Muscle layer of duodenum (tissue), 2 donors: ENCODE results near the gene MRPS18B.

ENCODE experiments used
- H3K27ac ChIP-seq: one replicate; pipeline ENCODE4 v1.7.0; 2013; ENCODE audit warnings: mild to moderate bottlenecking, low read length
- H3K27me3 ChIP-seq: one replicate; pipeline ENCODE4 v1.7.0; 2013; ENCODE audit warnings: low read depth, mild to moderate bottlenecking, control low read depth, low read length
- H3K36me3 ChIP-seq, 2 donors: one replicate each; pipeline ENCODE4 v1.7.0; 2013; ENCODE audit warnings: low read length in 2 of 2, control low read depth in 1 of 2, mild to moderate bottlenecking in 1 of 2; ENCODE audit not compliant: insufficient read depth in 2 of 2, control insufficient read depth in 1 of 2
- H3K4me1 ChIP-seq, 2 donors: one replicate each; pipeline ENCODE4 v1.7.0; 2013; ENCODE audit warnings: low read length in 2 of 2, mild to moderate bottlenecking in 2 of 2, control low read depth in 1 of 2, moderate library complexity in 1 of 2; ENCODE audit not compliant: insufficient read depth in 2 of 2, control insufficient read depth in 1 of 2
- H3K4me3 ChIP-seq, 2 donors: one replicate each; pipeline ENCODE4 v1.7.0; 2013; ENCODE audit warnings: low read length in 2 of 2, low read depth in 1 of 2, mild to moderate bottlenecking in 1 of 2
- H3K9me3 ChIP-seq, 2 donors: one replicate each; pipeline ENCODE4 v1.7.0; 2013; ENCODE audit warnings: low read length in 2 of 2, control low read depth in 1 of 2, mild to moderate bottlenecking in 1 of 2; ENCODE audit not compliant: control insufficient read depth in 1 of 2
- donor health status: healthy.

Gene MRPS18B

DNA sequence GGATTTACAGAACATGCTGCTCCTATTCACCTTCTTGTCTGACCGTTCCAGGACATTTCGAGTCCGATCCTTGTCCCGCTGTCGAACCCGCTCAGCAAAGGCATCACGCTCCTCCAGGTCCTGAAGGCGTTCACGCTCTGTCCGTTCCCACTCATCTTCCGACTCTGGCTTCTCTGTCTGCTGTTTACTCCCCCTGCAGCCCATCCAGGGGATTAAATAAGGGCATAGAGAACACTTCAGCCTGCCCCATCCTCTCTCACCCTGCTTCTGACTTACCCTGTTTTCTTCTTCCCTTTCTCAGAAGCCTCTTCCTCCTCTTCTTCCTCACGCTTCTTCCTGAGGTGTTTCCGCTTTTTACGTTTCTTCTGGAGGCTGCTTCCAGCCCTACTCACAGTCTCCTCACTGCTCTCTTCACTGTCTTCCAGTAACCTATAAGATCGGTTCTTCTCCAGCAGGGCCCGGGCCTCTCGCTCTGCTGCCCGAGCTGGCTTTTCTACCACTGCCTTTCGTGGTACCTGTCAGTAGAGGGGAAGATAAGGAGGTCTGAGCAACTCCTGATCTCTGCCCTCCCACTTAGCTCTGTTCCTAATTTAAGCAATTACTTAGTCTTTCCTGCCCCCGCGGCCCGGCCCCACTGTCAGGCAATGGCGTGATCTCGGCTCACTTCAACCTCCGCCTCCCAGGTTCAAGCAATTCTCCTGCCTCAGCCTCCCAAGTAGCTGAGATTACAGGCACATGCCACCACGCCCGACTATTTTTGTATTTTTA lies 53.3 kb downstream of the MRPS18B start:
- no peaks in the 10 kb centered on the region for H3K9me3 ChIP-seq
- H3K36me3 ChIP-seq = peaks cover 24 to 34% of the 10 kb centered on the region in 2 donors
- peaks cover 0 to 20% of the 10 kb centered on the region in 2 donors for H3K4me1 ChIP-seq
- no peak overlapping the region for H3K27ac ChIP-seq
- H3K4me3 ChIP-seq = no peak overlapping the region
- no peaks in the 10 kb centered on the region for H3K27me3 ChIP-seq

GRCh38 chr6:30672445-30673253 lies 55.0 kb downstream of the MRPS18B start, which contains the start of gene DHX16:
DHX16 (minus strand) TSS chr6:30673006; CDS start chr6:30672841, 165 bp downstream.
- Histone ChIP-seq H3K36me3 (peaks cover 28 to 38% of the 10 kb centered on the region in 2 donors), H3K4me3 (peak within 1 kb of the TSS; percentile 79 to 91), H3K27me3 (no peaks in the 10 kb centered on the region), H3K4me1 (peaks cover 0 to 20% of the 10 kb centered on the region in 2 donors), H3K9me3 (no peaks in the 10 kb centered on the region), H3K27ac (peak within 1 kb of the TSS; percentile 74)
